Measurements from ENCODE around the gene CCDC83. TPM values are rescaled to one million over a fixed set of nuclear protein-coding genes. Genes with fewer than 3 reads are reported as not detected.

CCDC83 gene
- total RNA-seq, 1 donor from 2014 or later, result not detected

- Histone ChIP-seq H3K36me3 (ENCODE audit: control insufficient read depth, insufficient read depth, low read length) (peaks cover 4% of the 10 kb centered on the region), H3K27me3 (ENCODE audit: control insufficient read depth, insufficient read depth, low read length) (no peaks in the 10 kb centered on the region), H3K4me3 (ENCODE audit: low read depth, low read length) (no peak overlapping the region)
- no peak for TF ChIP-seq CTCF (IDR thresholded peaks at IDR 0.05; ENCODE audit: insufficient read depth, low read length, severe bottlenecking)
- DNase-seq (ENCODE audit: low read depth) (no peak), FAIRE-seq (no peak)
Measured at GRCh38 chr11:85953491-85954143, 98.4 kb downstream of the CCDC83 start.

GRCh38 chr11:85955531-85955930 is 100.3 kb downstream of the CCDC83 start:
- Histone ChIP-seq H3K36me3 (ENCODE audit: control insufficient read depth, insufficient read depth, low read length) (peaks cover 4% of the 10 kb centered on the region), H3K27me3 (ENCODE audit: control insufficient read depth, insufficient read depth, low read length) (no peaks in the 10 kb centered on the region), H3K4me3 (ENCODE audit: low read depth, low read length) (no peak overlapping the region)
- DNase-seq (ENCODE audit: low read depth) (no peak), FAIRE-seq (no peak)
- no peak for TF ChIP-seq CTCF (IDR thresholded peaks at IDR 0.05; ENCODE audit: insufficient read depth, low read length, severe bottlenecking)

GRCh38 chr11:85960678-85961077 is 105.5 kb downstream of the CCDC83 start:
- FAIRE-seq (no peak), DNase-seq (ENCODE audit: low read depth) (no peak)
- Histone ChIP-seq H3K36me3 (ENCODE audit: control insufficient read depth, insufficient read depth, low read length) (peaks cover 11% of the 10 kb centered on the region), H3K4me3 (ENCODE audit: low read depth, low read length) (no peak overlapping the region), H3K27me3 (ENCODE audit: control insufficient read depth, insufficient read depth, low read length) (no peaks in the 10 kb centered on the region)
- no peak for TF ChIP-seq CTCF (IDR thresholded peaks at IDR 0.05; ENCODE audit: insufficient read depth, low read length, severe bottlenecking)

- Histone ChIP-seq H3K27me3 (ENCODE audit: control insufficient read depth, insufficient read depth, low read length) (no peaks in the 10 kb centered on the region), H3K4me3 (ENCODE audit: low read depth, low read length) (no peak overlapping the region), H3K36me3 (ENCODE audit: control insufficient read depth, insufficient read depth, low read length) (peaks cover 11% of the 10 kb centered on the region)
- no peak for TF ChIP-seq CTCF (IDR thresholded peaks at IDR 0.05; ENCODE audit: insufficient read depth, low read length, severe bottlenecking)
- no peak for DNase-seq (ENCODE audit: low read depth)
- FAIRE-seq, result no peak
Measured at GRCh38 chr11:85961130-85961529, 105.9 kb downstream of the CCDC83 start.

- no peak for FAIRE-seq
- DNase-seq (ENCODE audit: low read depth), result peak; percentile 58
- Histone ChIP-seq H3K27me3 (ENCODE audit: control insufficient read depth, insufficient read depth, low read length) (no peaks in the 10 kb centered on the region), H3K36me3 (ENCODE audit: control insufficient read depth, insufficient read depth, low read length) (peaks cover 13% of the 10 kb centered on the region), H3K4me3 (ENCODE audit: low read depth, low read length) (no peak overlapping the region)
- no peak for TF ChIP-seq CTCF (IDR thresholded peaks at IDR 0.05; ENCODE audit: insufficient read depth, low read length, severe bottlenecking)
Measured at GRCh38 chr11:85961930-85962363, 106.8 kb downstream of the CCDC83 start.

GRCh38 chr11:85965202-85965601 is 110.0 kb downstream of the CCDC83 start:
- FAIRE-seq (no peak), DNase-seq (ENCODE audit: low read depth) (peak; percentile 13)
- Histone ChIP-seq H3K36me3 (ENCODE audit: control insufficient read depth, insufficient read depth, low read length) (peaks cover 12% of the 10 kb centered on the region), H3K27me3 (ENCODE audit: control insufficient read depth, insufficient read depth, low read length) (no peaks in the 10 kb centered on the region), H3K4me3 (ENCODE audit: low read depth, low read length) (no peak overlapping the region)
- TF ChIP-seq CTCF (IDR thresholded peaks at IDR 0.05; ENCODE audit: insufficient read depth, low read length, severe bottlenecking), result no peak
